ENCODE measurements around the gene NELFE.
"Not testable (repeated sequence)": the region's sequence is repeated elsewhere in the genome, so short reads cannot be mapped to it uniquely, and the experiment has no call there.

The NELFE gene

GRCh38 chr6:31919624-31920303 lies 39.0 kb downstream of the NELFE start:
- no peak for DNase-seq (ENCODE audit: low read depth, low spot score)

- no peak for DNase-seq (ENCODE audit: low read depth, low spot score)
Measured at GRCh38 chr6:31918069-31918720, 40.6 kb downstream of the NELFE start.

- DNase-seq (ENCODE audit: low read depth, low spot score): no peak
Measured at GRCh38 chr6:31915756-31916155, 43.0 kb downstream of the NELFE start.

DNA sequence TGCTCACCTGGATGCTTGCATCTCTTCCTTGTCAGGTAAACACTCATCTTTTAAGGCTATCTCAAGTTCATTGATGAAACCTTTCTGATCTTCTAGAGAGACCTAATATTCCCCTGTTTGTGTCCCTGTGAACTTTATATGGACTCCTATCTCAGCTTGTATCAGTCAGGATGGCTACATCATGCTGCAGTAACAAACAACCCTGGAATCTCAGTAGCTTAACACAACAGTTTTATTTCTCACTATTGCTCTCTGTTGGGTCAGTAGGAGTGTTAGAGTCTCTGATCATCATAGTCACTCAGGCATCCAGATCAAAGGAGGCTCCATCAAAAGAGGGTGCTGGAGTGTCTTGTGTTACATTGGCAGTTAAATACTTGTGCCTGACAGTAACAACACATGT lies 43.4 kb downstream of the NELFE start:
- DNase-seq (ENCODE audit: low read depth, low spot score): no peak

DNA sequence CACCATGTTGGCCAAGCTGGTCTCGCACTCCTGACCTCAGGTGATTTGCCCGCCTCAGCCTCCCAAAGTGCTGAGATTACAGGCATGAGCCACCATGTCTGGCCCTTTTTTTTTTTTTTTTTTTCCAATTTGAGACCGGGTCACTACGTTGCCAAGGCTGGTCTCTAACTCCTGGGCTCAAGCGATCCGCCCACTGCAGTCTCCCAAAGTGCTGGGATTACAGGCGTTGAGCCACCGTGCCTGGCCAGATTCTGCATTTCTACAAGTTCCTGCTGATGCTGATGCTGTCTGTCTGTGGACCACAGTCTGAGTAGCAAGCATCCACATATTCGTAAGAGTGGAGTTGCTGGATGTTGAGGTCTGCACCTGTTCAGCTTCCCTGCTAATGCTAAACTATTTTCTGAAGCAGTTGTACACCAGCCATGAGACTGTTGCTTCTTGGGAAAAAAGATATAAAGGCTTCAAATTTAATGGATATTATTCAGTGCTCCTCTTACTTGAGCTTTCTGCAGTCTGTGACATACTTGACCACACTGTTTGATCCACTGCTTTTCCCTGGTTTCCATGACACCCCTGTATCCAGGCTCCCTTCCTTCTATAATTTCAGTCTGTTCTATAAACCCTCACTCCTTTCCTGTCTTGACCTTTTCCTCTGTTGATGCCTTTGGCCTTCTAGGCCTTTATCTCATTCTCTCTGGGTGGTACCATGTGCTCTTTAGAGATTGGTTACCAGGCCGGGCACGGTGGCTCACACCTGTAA lies 46.8 kb downstream of the NELFE start:
- no peak for DNase-seq (ENCODE audit: low read depth, low spot score)

- not testable (repeated sequence) for DNase-seq (ENCODE audit: low read depth, low spot score)
Measured at GRCh38 chr6:31909298-31909697, 49.5 kb downstream of the NELFE start.

DNA sequence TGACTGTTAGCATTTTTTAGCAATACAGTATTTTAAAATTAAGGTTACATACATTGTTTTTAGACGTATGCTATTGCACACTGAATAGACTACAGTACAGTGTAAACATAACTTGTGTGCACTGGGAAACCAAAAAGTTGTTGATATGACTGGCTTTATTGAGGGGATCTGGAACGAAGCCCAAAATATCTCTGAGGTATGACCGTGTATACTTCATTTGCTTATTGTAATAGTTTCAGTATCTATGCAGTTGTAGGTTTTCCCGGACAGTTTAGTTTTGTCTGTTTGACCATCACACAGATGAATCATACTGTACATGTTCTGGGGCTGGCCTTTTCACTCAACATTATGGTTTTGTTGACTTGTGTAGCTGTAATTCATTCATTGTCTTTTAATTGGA lies 50.0 kb downstream of the NELFE start:
- DNase-seq (ENCODE audit: low read depth, low spot score): no peak

DNA sequence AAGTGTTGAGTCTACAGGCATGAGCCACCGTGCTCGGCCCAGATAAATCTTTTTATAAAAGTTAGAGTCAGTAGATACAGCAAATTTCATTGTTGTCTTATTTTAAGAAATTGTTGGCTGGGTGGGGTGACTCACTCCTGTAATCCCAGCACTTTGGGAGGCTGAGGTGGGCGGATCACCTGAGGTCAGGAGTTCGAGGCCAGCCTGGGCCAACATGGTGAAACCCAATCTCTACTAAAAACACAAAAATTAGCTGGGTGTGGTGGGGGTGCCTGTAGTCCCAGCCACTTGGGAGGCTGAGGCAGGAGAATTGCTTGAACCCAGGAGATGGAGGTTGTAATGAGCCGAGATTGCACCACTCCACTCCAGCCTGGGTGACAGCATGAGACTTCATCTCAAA lies 50.5 kb downstream of the NELFE start:
- DNase-seq (ENCODE audit: low read depth, low spot score): not testable (repeated sequence)

DNA sequence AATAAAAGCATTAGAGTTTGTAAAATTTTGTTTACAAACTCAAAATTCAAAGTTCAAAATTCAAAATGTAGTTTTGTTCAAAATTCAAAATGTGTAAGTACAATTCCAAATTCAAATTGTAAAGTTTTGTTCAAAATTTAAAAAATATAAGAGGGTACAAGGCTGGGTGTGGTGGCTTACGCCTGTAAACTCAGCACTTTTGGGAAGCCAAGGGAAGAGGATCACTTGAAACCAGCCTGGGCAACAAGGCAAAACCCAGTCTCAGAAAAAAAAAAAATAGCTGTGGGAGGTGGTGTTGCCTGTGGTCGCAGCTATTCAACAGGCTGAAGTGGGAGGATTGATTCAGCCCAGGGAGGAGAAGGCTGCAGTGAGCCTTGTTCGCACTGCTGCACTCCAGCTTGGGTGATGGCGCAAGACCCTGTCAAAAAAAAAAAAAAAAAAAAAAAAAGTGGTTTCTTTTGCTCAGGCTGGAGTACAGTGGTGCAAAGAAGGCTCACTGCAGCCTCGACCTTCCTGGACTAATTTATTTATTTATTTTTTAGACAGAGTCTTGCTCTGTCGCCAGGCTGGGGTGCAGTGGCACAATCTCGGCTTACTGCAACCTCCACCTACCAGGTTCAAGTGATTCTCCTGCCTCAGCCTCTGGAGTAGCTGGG lies 51.5 kb downstream of the NELFE start:
- no peak for DNase-seq (ENCODE audit: low read depth, low spot score)

- DNase-seq (ENCODE audit: low read depth, low spot score): not testable (repeated sequence)
Measured at GRCh38 chr6:31906727-31907126, 52.0 kb downstream of the NELFE start.

GRCh38 chr6:31906122-31906521 lies 52.6 kb downstream of the NELFE start:
- no peak for DNase-seq (ENCODE audit: low read depth, low spot score)

DNA sequence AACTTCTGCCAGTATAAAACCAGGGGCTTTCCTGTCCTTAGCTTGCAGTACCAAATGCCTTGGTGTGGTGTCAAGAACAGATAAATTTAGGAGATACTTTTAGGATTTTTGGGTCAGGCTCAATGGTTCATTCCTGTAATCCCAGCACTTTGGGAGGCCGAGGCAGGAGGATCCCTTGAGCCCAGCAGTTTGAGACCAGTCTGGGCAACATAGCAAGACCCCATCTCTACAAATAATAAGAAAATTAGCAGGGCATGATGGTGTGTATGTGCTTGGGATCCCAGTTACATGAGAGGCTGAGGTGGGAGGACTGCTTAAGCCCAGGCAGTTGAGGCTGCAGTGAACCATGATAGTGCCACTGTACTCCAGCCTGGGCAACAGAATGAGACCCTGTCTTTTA lies 53.7 kb downstream of the NELFE start:
- DNase-seq (ENCODE audit: low read depth, low spot score): no peak

GRCh38 chr6:31903957-31904356 lies 54.8 kb downstream of the NELFE start:
- DNase-seq (ENCODE audit: low read depth, low spot score): no peak

Measured in brain pericyte (primary cell).